Neural progenitor cell (in vitro differentiated cells): ENCODE results near the gene DPP3. TPM values are rescaled to one million over a fixed set of nuclear protein-coding genes. Genes with fewer than 3 reads are reported as not detected.

Source experiments
- DNase-seq: peaks from one replicate; pipeline ENCODE4 v3.0.0-alpha.2; 2016; ENCODE audit warnings: low spot score
- H2AFZ ChIP-seq: fragments of 200-600 bp; sonication (generic); replicated peaks from 2 replicates; pipeline ENCODE4 v1.6.1; 2016; ENCODE audit warnings: antibody characterized with exemption
- H3F3A ChIP-seq: fragments of 200-600 bp; sonication (generic); 2 replicates; pipeline ENCODE4 v1.6.1; 2016; ENCODE audit warnings: antibody characterized with exemption, low read depth
- H3K27ac ChIP-seq: fragments of 200-600 bp; sonication (generic); 2 replicates; pipeline ENCODE4 v1.5.1; 2016; ENCODE audit warnings: mild to moderate bottlenecking
- H3K27me3 ChIP-seq: fragments of 200-600 bp; sonication (generic); 2 replicates; pipeline ENCODE4 v1.6.1; 2016; ENCODE audit warnings: mild to moderate bottlenecking, moderate library complexity
- H3K36me3 ChIP-seq: fragments of 200-600 bp; sonication (generic); 2 replicates; pipeline ENCODE4 v1.5.1; 2016
- H3K4me1 ChIP-seq: fragments of 200-600 bp; sonication (generic); 2 replicates; pipeline ENCODE4 v1.6.1; 2016; ENCODE audit warnings: mixed run types
- H3K4me2 ChIP-seq: fragments of 200-600 bp; sonication (generic); 2 replicates; pipeline ENCODE4 v1.6.1; 2016
- H3K4me3 ChIP-seq: fragments of 200-600 bp; sonication (generic); 2 replicates; pipeline ENCODE4 v1.5.1; 2016
- H3K79me2 ChIP-seq: fragments of 200-600 bp; sonication (generic); 2 replicates; pipeline ENCODE4 v1.6.1; 2016; ENCODE audit warnings: low read depth
- H3K9ac ChIP-seq: fragments of 200-600 bp; sonication (generic); 2 replicates; pipeline ENCODE4 v1.6.1; 2016
- H3K9me3 ChIP-seq: fragments of 200-600 bp; sonication (generic); 2 replicates; pipeline ENCODE4 v1.5.1; 2016; ENCODE audit warnings: low read depth
- H4K20me1 ChIP-seq: fragments of 200-600 bp; sonication (generic); 2 replicates; pipeline ENCODE4 v1.6.1; 2016; ENCODE audit warnings: low read depth
- H3K27ac Mint-ChIP-seq: 3 replicates; pipeline ENCODE4 v1.8.0; 2021; ENCODE audit warnings: mixed read lengths
- H3K27me3 Mint-ChIP-seq: 2 replicates; pipeline ENCODE4 v1.8.0; 2022; ENCODE audit warnings: low read depth, mild to moderate bottlenecking, inconsistent platforms, moderate library complexity, mixed read lengths; ENCODE audit not compliant: insufficient read depth
- H3K36me3 Mint-ChIP-seq: 3 replicates; pipeline ENCODE4 v1.8.0; 2021; ENCODE audit warnings: mixed read lengths
- H3K4me1 Mint-ChIP-seq: 3 replicates; pipeline ENCODE4 v1.8.0; 2021; ENCODE audit warnings: mixed read lengths
- H3K4me3 Mint-ChIP-seq: 3 replicates; pipeline ENCODE4 v1.8.0; 2021; ENCODE audit warnings: mild to moderate bottlenecking, moderate library complexity, mixed read lengths
- H3K9me3 Mint-ChIP-seq: 3 replicates; pipeline ENCODE4 v1.8.0; 2020; ENCODE audit warnings: mixed read lengths
- CTCF ChIP-seq: fragments of 200-600 bp; sonication (generic); IDR thresholded peaks from 2 replicates; pipeline ENCODE4 v1.5.1; 2017; ENCODE audit warnings: antibody characterized with exemption, mild to moderate bottlenecking
- EZH2 ChIP-seq: fragments of 200-600 bp; sonication (generic); IDR thresholded peaks from 2 replicates; pipeline ENCODE4 v1.6.1; 2017; ENCODE audit warnings: antibody characterized with exemption, mild to moderate bottlenecking, moderate library complexity
- EZH2phosphoT487 ChIP-seq: fragments of 200-600 bp; sonication (generic); IDR thresholded peaks from 2 replicates; pipeline ENCODE4 v1.6.1; 2017; ENCODE audit warnings: antibody characterized with exemption
- total RNA-seq: library from RNA; depleted of rRNA; stranded (reverse); fragments of >200 nt; gene quantifications from 2 replicates; pipeline ENCODE4 v1.2.3, GENCODE V29; 2015; ENCODE audit warnings: low replicate concordance

The DPP3 gene
- total RNA-seq, 1 donor from 2014 or later, result 41.3 TPM

GRCh38 chr11:66494935-66495334, 14.7 kb downstream of the DPP3 start:
- Mint-ChIP-seq H3K4me1 (peaks cover 4% of the 10 kb centered on the region), H3K27me3 (no peaks in the 10 kb centered on the region), H3K9me3 (no peaks in the 10 kb centered on the region), H3K4me3 (no peak overlapping the region), H3K27ac (no peak overlapping the region), H3K36me3 (peaks cover 3% of the 10 kb centered on the region)
- Histone ChIP-seq H3K9ac (no peak overlapping the region), H3K27me3 (no peaks in the 10 kb centered on the region), H3K4me3 (no peak overlapping the region), H3K4me2 (no peak overlapping the region), H2AFZ (no peak overlapping the region), H3K36me3 (no peaks in the 10 kb centered on the region), H4K20me1 (no peaks in the 10 kb centered on the region), H3K9me3 (no peaks in the 10 kb centered on the region), H3F3A (no peaks in the 10 kb centered on the region), H3K27ac (no peak overlapping the region), H3K4me1 (no peaks in the 10 kb centered on the region), H3K79me2 (no peaks in the 10 kb centered on the region)
- no peak for TF ChIP-seq EZH2
- TF ChIP-seq EZH2phosphoT487, result no peak
- TF ChIP-seq CTCF, result peak; percentile 28
- peak; percentile 30 for DNase-seq

- no peaks in the 10 kb centered on the region for H3K9me3 ChIP-seq
- TF ChIP-seq CTCF (peak; percentile 51), EZH2 (no peak), EZH2phosphoT487 (no peak)
- Mint-ChIP-seq H3K27me3 (no peaks in the 10 kb centered on the region), H3K27ac (no peak overlapping the region), H3K9me3 (no peaks in the 10 kb centered on the region), H3K36me3 (peaks cover 3% of the 10 kb centered on the region), H3K4me1 (peaks cover 4% of the 10 kb centered on the region), H3K4me3 (no peak overlapping the region)
- no peak overlapping the region for H3K4me3 ChIP-seq
- no peaks in the 10 kb centered on the region for H3F3A ChIP-seq
- no peak overlapping the region for H3K9ac ChIP-seq
- DNase-seq, result no peak
- H3K36me3 ChIP-seq, result no peaks in the 10 kb centered on the region
- H3K4me2 ChIP-seq, result no peak overlapping the region
- no peaks in the 10 kb centered on the region for H4K20me1 ChIP-seq
- H3K79me2 ChIP-seq, result no peaks in the 10 kb centered on the region
- no peak overlapping the region for H3K27ac ChIP-seq
- no peaks in the 10 kb centered on the region for H3K4me1 ChIP-seq
- no peaks in the 10 kb centered on the region for H3K27me3 ChIP-seq
- H2AFZ ChIP-seq, result no peak overlapping the region
These were observed 15.2 kb downstream of the DPP3 start for GRCh38 chr11:66495401-66495854.

GRCh38 chr11:66497206-66497605, 17.0 kb downstream of the DPP3 start:
- Histone ChIP-seq H3K36me3 (no peaks in the 10 kb centered on the region), H3K4me2 (no peak overlapping the region), H3K4me1 (no peaks in the 10 kb centered on the region), H3K27ac (no peak overlapping the region), H3K4me3 (no peak overlapping the region), H3K9ac (no peak overlapping the region), H3K9me3 (no peaks in the 10 kb centered on the region), H3K79me2 (no peaks in the 10 kb centered on the region), H3K27me3 (no peaks in the 10 kb centered on the region), H3F3A (no peaks in the 10 kb centered on the region), H4K20me1 (no peaks in the 10 kb centered on the region), H2AFZ (no peak overlapping the region)
- Mint-ChIP-seq H3K36me3 (peaks cover 3% of the 10 kb centered on the region), H3K9me3 (no peaks in the 10 kb centered on the region), H3K27me3 (no peaks in the 10 kb centered on the region), H3K4me3 (no peak overlapping the region), H3K4me1 (no peaks in the 10 kb centered on the region), H3K27ac (no peak overlapping the region)
- TF ChIP-seq EZH2, result no peak
- no peak for TF ChIP-seq EZH2phosphoT487
- no peak for TF ChIP-seq CTCF
- DNase-seq, result no peak
